OCI-LY7 (cell line): Measurements from ENCODE around the gene NCKAP1. TPM values are rescaled to one million over a fixed set of nuclear protein-coding genes. Genes with fewer than 3 reads are reported as not detected.

Experiments
- BruUV-seq: library from RNA; stranded (reverse); fragments of 400-500 nt; replicated peaks from 2 replicates; lab custom pipeline; 2021; lab: Mats Ljungman, UMichigan
- CTCF ChIA-PET: fragments of 300-600 bp; sonication (Branson Sonifier 250); formaldehyde crosslinking; loops from one replicate; lab custom pipeline; 2022; ENCODE audit warnings: antibody characterized with exemption; ENCODE audit not compliant: unreplicated experiment; lab: Charles Lee
- POLR2A ChIA-PET: fragments of 300-600 bp; sonication (Branson Sonifier 250); formaldehyde crosslinking; loops from one replicate; lab custom pipeline; 2022; ENCODE audit warnings: antibody characterized with exemption; lab: Charles Lee
- DNase-seq: peaks from one replicate; pipeline ENCODE4 v3.0.0-alpha.2; 2015; ENCODE audit warnings: low spot score
- H2AFZ ChIP-seq: fragments of 200-600 bp; sonication (generic), shearing (Covaris generic); 2 replicates; pipeline ENCODE4 v1.6.1; 2014; ENCODE audit warnings: mild to moderate bottlenecking, antibody characterized with exemption, low read length, moderate library complexity
- H3K27ac ChIP-seq: fragments of 200-600 bp; sonication (generic); 2 replicates; pipeline ENCODE4 v1.5.1; 2014; ENCODE audit warnings: mixed run types, low read depth, mild to moderate bottlenecking, moderate library complexity, low read length, inconsistent platforms; ENCODE audit not compliant: poor library complexity, severe bottlenecking
- H3K36me3 ChIP-seq: fragments of 200-600 bp; sonication (generic); 2 replicates; pipeline ENCODE4 v1.6.1; 2014; ENCODE audit warnings: mild to moderate bottlenecking, antibody characterized with exemption, low read length, moderate library complexity, mixed read lengths; ENCODE audit not compliant: insufficient read depth
- H3K4me1 ChIP-seq: fragments of 200-600 bp; sonication (generic); 2 replicates; pipeline ENCODE4 v1.5.1; 2014; ENCODE audit warnings: mild to moderate bottlenecking, low read length; ENCODE audit not compliant: insufficient read depth, poor library complexity, severe bottlenecking
- H3K4me2 ChIP-seq: fragments of 200-600 bp; sonication (generic); 2 replicates; pipeline ENCODE4 v1.6.1; 2014; ENCODE audit warnings: mild to moderate bottlenecking, low read length
- H3K4me3 ChIP-seq: fragments of 200-600 bp; sonication (generic); 2 replicates; pipeline ENCODE4 v1.5.1; 2014; ENCODE audit warnings: mild to moderate bottlenecking, low read depth, low read length; ENCODE audit not compliant: poor library complexity, severe bottlenecking
- H3K79me2 ChIP-seq: fragments of 200-600 bp; sonication (generic); 2 replicates; pipeline ENCODE4 v1.6.1; 2016; ENCODE audit warnings: low read depth, mild to moderate bottlenecking, low read length, moderate library complexity, mixed read lengths; ENCODE audit not compliant: insufficient read depth
- H3K9me2 ChIP-seq: fragments of 200-600 bp; sonication (generic); 2 replicates; pipeline ENCODE4 v1.6.1; 2016; ENCODE audit warnings: mild to moderate bottlenecking, low read length, mixed read lengths; ENCODE audit not compliant: insufficient read depth
- H3K9me3 ChIP-seq: fragments of 200-600 bp; sonication (generic); 2 replicates; pipeline ENCODE4 v1.6.1; 2014; ENCODE audit warnings: mild to moderate bottlenecking, mixed run types, low read length, mixed read lengths
- H4K20me1 ChIP-seq: fragments of 200-600 bp; sonication (generic); 2 replicates; pipeline ENCODE4 v1.6.1; 2014; ENCODE audit warnings: mild to moderate bottlenecking, antibody characterized with exemption, low read length, moderate library complexity, mixed read lengths; ENCODE audit not compliant: insufficient read depth
- CTCF ChIP-seq: fragments of 200-600 bp; sonication (generic); conservative IDR thresholded peaks from 2 replicates; pipeline ENCODE4 v1.5.1; 2014; ENCODE audit warnings: mild to moderate bottlenecking, antibody characterized with exemption, low read length, moderate library complexity, mixed read lengths
- EZH2phosphoT487 ChIP-seq: fragments of 200-600 bp; sonication (generic); IDR thresholded peaks from 2 replicates; pipeline ENCODE4 v1.6.1; 2018; ENCODE audit warnings: low read depth, borderline replicate concordance, mild to moderate bottlenecking, mixed run types, antibody characterized with exemption, low read length, moderate library complexity, mixed read lengths
- intact Hi-C: fragments of 100-400 bp; cut with micrococcal nuclease; formaldehyde crosslinking; loops from one replicate; pipeline ENCODE4 v1.10.0; 2022; ENCODE audit not compliant: unreplicated experiment
- total RNA-seq, 2 experiments: library from RNA; depleted of rRNA in 1 of 2; stranded (reverse); fragments of >200 nt in 1 of 2; shearing (Covaris generic) in 1 of 2; gene quantifications; 2 replicates each; pipeline ENCODE4 v1.2.3, GENCODE V29; 2014 to 2022

The NCKAP1 gene
- total RNA-seq, 2 experiments from 2014 or later: 0.06 to 0.55 TPM

- no peaks in the 10 kb centered on the region for H3K36me3 ChIP-seq
- H3K27ac ChIP-seq: no peak overlapping the region
- BruUV-seq: no TSS peak
- H3K79me2 ChIP-seq: no peaks in the 10 kb centered on the region
- peaks cover 26% of the 10 kb centered on the region for H3K4me1 ChIP-seq
- no peaks in the 10 kb centered on the region for H3K9me3 ChIP-seq
- no peak overlapping the region for H2AFZ ChIP-seq
- no peak overlapping the region for H3K4me3 ChIP-seq
- TF ChIP-seq EZH2phosphoT487 (no peak), CTCF (no peak)
- H3K4me2 ChIP-seq: peak overlapping the region; percentile 22; the same call in 1 of the 2 replicates
- POLR2A ChIA-PET: no interaction called here
- no peak for DNase-seq
- intact Hi-C loops: no loop called here
- CTCF ChIA-PET: interaction anchor here (0.5 kb wide), 1 partner anchor 1083 kb away, joined by 4 read pairs; no protein-coding TSS in a partner anchor
- no peaks in the 10 kb centered on the region for H3K9me2 ChIP-seq
- peaks cover 15% of the 10 kb centered on the region; the same call in 1 of the 2 replicates for H4K20me1 ChIP-seq
These were observed 1.1 kb downstream of the NCKAP1 start for GRCh38 chr2:183037074-183037552.

GRCh38 chr2:183035954-183036669, 2.1 kb downstream of the NCKAP1 start:
- Histone ChIP-seq H3K9me2 (no peaks in the 10 kb centered on the region), H3K79me2 (no peaks in the 10 kb centered on the region), H3K4me1 (peaks cover 26% of the 10 kb centered on the region), H4K20me1 (peaks cover 15% of the 10 kb centered on the region; the same call in 1 of the 2 replicates), H3K9me3 (no peaks in the 10 kb centered on the region), H3K4me3 (no peak overlapping the region), H3K27ac (no peak overlapping the region), H3K36me3 (no peaks in the 10 kb centered on the region), H3K4me2 (peak overlapping the region; percentile 22), H2AFZ (no peak overlapping the region)
- no peak for TF ChIP-seq CTCF
- TF ChIP-seq EZH2phosphoT487: no peak
- no TSS peak for BruUV-seq
- DNase-seq: peak; percentile 63
- ChIA-PET CTCF (interaction anchor here (0.5 kb wide), 1 partner anchor 1082 kb away, joined by 4 read pairs; no protein-coding TSS in a partner anchor), POLR2A (no interaction called here)
- intact Hi-C loops: no loop called here
